ENCODE measurements around the gene MPHOSPH9.

- TF ChIP-seq CTCF (conservative IDR thresholded peaks at IDR 0.05; ENCODE audit: low read length) (no peak), EZH2phosphoT487 (IDR thresholded peaks at IDR 0.05; ENCODE audit: borderline replicate concordance, low read depth, low read length) (no peak)
Observed at GRCh38 chr12:123106640-123107359, 126.1 kb downstream of the MPHOSPH9 start.
